Stomach (tissue), 4 donors: ENCODE data around the gene TSPAN14.

Experiments
- CTCF ChIP-seq, 7 experiments: fragments of 450-650 bp in 4 of 7; fragments of 200-600 bp in 3 of 7; sonication (generic) in 3 of 7; IDR thresholded peaks; one replicate each; pipeline ENCODE4 v1.5.1; 2016 to 2019; ENCODE audit warnings: antibody characterized with exemption in 7 of 7, control low read depth in 2 of 7, mild to moderate bottlenecking in 1 of 7
- EP300 ChIP-seq: sonication (generic); formaldehyde crosslinking; IDR thresholded peaks from one replicate; pipeline ENCODE4 v1.6.1; 2017; ENCODE audit warnings: antibody characterized with exemption
- POLR2A ChIP-seq, 4 donors: fragments of 450-650 bp; IDR thresholded peaks; one replicate each; pipeline ENCODE4 v1.6.1; 2016; ENCODE audit warnings: antibody characterized with exemption in 4 of 4, control low read depth in 2 of 4, mild to moderate bottlenecking in 1 of 4, moderate library complexity in 1 of 4

DNA sequence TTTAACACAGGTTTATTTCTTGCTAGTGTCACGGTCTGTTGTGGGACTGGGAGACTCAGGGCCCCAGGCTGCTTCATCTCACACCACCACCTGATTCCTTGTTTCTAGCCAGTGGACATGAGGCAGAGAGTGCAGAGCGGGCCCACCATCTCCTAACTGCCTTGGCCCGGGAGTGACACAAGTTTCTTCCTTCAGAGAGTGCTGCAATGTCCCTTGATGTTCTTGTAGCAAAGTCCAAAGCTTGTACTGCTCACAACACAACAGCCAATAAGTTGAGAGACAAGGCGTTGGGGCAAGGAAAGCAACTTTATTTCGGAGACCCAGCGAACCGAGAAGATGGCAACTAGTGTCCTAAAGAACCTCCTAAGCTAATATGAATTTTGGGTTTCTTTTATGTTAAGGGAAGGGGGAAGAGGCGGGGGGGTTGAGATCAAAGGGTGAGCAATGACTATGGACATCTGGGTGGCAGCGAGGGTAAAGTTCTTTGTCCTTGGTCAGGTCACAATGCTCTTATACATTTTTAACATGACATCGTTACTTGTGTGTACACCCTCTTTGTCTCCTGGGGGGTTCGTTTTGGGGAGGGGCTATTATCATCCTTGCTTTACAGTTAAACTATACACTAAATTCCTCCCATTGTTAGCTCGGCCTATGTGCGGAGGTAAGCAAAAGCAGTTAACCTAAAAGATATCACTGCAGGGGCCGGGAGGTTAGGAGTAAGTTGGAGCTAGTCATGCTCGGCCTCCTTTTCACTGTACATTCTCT, 115.2 kb downstream of the TSPAN14 start:
- no peak for TF ChIP-seq CTCF (IDR thresholded peaks at IDR 0.05)
- TF ChIP-seq EP300: no peak
- no peak for TF ChIP-seq POLR2A (IDR thresholded peaks at IDR 0.05)
